ENCODE results near the gene UCKL1.
"Not testable (repeated sequence)": the region's sequence is repeated elsewhere in the genome, so short reads cannot be mapped to it uniquely, and the experiment has no call there.

UCKL1 gene

DNA sequence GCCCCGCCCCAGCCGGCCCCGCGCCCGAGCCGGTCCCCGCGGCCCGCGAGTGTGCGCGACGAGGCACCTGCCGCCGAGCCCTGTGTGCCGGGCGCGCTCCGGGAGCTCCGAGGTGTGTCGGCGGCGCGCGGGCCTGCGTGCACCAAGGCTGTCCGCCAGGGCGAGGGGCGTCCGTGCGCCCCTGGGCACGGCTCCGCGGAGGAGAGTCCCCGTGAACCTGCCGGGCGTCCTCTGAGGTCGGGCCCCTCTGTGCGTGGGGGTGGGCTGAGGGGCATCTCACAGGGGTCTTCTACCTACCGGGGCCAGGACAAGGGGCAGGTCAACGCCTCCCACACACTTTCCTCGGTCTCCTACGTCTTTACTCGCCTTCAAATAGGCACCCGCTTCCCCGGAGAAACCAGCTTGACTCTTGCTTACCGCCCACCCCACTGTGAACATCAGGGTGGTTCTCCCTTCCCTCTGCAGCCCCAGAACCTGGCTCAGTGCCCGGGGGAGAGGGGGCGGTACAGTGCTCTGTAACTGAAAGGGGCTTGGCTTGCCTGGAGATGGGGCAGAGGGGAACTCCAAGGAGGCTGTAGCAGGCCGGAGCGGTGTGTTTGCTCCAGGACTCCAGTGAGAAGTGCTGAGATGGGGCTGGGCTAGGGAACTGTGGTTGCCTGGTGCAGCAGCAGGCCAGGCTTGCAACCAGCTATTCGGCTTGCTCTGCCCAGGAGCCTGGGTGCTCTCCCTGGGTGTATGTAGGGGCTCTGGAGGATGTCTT lies 23.5 kb upstream of the UCKL1 start, which contains the start of gene SAMD10:
SAMD10 (minus strand) TSS at position 86 of the 760 bp plus-strand sequence. CDS start 175 bp downstream, outside the sequence.
- Histone ChIP-seq H3K4me3 (peak within 1 kb of the TSS; percentile 81), H3K4me2 (peak within 1 kb of the TSS; percentile 97), H3K27ac (peak within 1 kb of the TSS; percentile 79), H3K27me3 (no peaks in the 10 kb centered on the region), H4K20me1 (peaks cover 50% of the 10 kb centered on the region), H3K36me3 (peaks cover 45% of the 10 kb centered on the region), H3K9me3 (no peaks in the 10 kb centered on the region), H3K4me1 (peaks cover 52% of the 10 kb centered on the region), H3K9ac (peak within 1 kb of the TSS; percentile 84)
- no peak for TF ChIP-seq Cebpa-rat (IDR thresholded peaks at IDR 0.05)

DNA sequence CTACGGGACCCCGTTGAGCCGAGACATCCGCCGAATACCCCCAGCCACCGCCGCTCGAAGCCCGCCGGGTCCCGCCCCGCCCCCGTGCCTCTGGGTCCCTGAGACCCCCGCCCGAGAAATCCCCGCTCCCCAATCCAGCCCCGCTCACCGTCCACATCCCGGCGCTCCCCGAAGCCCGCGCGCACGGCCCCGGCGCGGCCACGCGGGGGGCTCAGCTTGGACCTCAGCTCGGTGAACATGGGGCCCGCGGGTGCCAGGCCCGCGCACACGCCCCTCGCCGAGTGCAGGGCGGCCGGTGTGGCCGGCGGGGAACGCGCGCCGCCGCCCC lies 23.0 kb upstream of the UCKL1 start:
- H3K4me2 ChIP-seq, result peak overlapping the region; percentile 97
- peaks cover 52% of the 10 kb centered on the region for H3K4me1 ChIP-seq
- peak overlapping the region; percentile 84 for H3K9ac ChIP-seq
- peak overlapping the region; percentile 81 for H3K4me3 ChIP-seq
- peak overlapping the region; percentile 79 for H3K27ac ChIP-seq
- no peaks in the 10 kb centered on the region for H3K9me3 ChIP-seq
- peaks cover 45% of the 10 kb centered on the region for H3K36me3 ChIP-seq
- H3K27me3 ChIP-seq, result no peaks in the 10 kb centered on the region
- no peak for TF ChIP-seq Cebpa-rat (IDR thresholded peaks at IDR 0.05)
- peaks cover 45% of the 10 kb centered on the region for H4K20me1 ChIP-seq

DNA sequence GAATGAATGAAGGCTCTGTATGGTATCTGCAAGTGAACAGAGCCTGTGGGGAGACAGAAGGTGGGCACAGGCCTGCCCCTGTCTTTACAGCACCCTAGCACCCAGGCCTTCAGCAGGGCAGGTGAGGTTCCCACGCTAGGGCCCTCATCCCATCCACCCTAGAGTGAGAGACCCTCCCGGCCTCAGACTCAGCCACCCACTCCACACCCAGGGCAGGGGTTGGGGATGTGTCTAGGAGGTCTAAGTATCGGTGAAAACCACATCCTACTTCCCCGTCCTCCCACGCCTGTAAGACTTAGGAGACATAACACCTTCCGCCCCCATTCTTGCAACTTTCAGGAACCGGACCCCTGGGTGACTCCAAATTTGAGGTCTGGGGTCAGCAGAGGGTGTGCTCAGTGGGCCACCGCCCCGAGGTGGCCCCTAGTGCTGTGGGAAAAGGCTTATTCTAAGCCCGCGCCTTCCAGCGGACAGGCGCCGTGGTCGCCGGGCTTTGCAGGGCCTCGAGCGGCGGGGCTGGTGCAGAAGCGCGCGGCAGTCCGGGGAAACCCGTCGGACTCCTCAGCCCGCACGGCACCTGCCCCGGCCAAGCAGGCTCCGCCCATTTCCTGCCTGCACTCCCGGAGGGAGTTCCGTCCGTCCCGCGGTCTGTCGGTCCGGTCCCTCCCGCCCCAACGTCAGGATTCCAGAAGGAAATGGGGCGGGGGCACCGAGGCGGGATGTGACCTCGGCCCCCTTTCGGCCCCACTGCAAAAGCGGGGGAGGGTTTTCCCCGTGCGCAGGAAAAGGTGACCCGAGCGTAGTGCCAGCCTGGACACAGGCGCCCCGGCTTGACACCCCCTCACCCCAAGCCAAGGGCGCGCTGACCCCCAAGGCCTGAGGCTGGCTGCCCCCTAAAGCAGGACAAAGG lies 22.4 kb upstream of the UCKL1 start:
- Histone ChIP-seq H3K4me1 (peaks cover 54% of the 10 kb centered on the region), H3K4me2 (peak overlapping the region; percentile 97), H4K20me1 (peaks cover 39% of the 10 kb centered on the region), H3K9me3 (no peaks in the 10 kb centered on the region), H3K27ac (peak overlapping the region; percentile 79), H3K27me3 (no peaks in the 10 kb centered on the region), H3K36me3 (peaks cover 40% of the 10 kb centered on the region), H3K9ac (peak overlapping the region; percentile 84), H3K4me3 (peak overlapping the region; percentile 81)
- TF ChIP-seq Cebpa-rat (IDR thresholded peaks at IDR 0.05), result no peak

DNA sequence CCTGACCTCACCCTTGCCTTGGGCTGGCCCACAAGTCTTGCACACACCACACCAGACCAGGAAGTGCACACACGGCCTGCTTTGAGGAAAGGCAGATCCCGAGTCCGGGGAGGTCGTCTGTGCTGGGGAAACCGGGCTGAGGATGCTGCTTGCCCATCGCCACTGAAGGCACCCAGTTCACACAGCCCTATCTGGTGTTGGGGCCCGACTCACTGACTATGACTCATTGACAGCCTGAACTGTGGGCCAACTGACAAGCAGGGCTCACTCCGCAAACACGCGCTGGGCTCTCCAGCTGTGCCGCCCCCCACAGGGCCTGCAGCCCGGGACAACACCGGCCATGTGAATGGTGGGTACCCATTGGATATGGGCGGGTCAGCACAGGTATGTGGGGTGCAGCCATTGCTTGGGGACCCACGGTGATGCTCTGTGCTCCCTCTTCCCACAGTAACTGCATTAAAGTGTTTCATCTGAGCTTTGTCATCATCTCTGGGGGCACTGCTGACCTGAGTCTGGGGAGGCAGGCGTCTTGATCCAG lies 21.6 kb upstream of the UCKL1 start:
- Histone ChIP-seq H3K9ac (peak overlapping the region; percentile 84; the same call in 1 of the 2 replicates), H3K27me3 (no peaks in the 10 kb centered on the region), H3K36me3 (peaks cover 33% of the 10 kb centered on the region), H3K4me3 (peak overlapping the region; percentile 81; the same call in 1 of the 2 replicates), H3K9me3 (no peaks in the 10 kb centered on the region), H3K4me2 (peak overlapping the region; percentile 97), H3K4me1 (peaks cover 53% of the 10 kb centered on the region), H3K27ac (no peak overlapping the region), H4K20me1 (peaks cover 31% of the 10 kb centered on the region)
- TF ChIP-seq Cebpa-rat (IDR thresholded peaks at IDR 0.05), result no peak

DNA sequence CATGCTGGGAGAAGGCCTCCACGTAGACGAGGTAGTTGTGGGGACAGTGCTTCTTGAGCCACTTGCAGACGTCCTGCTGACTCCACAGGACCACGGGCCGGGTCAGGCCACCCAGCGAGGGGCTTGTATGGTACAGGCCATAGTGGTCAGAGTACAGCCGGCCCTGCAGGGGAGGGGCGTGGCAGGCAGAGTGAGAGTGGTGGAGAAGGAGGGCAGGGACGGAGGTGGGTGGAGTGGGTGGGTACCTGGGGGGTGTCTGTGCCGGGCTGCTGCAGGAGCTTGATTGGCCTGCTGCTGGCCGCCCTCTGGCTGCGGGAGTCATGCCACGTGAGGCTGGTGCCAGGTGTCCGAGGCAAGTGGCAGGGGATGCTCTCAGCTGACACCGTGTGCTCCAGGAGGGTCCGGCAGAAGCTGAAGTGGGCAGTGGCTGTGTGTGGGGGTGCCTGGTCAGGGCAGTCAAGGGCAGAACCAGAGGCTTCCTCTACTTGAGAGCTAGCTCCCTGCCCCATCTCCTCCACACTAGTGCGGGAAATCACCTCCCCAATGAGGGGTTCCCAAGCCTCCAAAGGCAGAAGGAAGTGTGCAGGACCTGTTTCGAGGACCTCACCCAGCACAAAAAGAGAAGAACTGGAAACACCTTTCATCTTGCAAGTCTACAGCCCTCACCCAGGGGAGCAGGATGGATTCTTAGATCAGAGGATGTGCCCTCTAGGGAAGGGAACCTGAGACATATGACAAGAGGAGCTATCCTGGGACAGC lies 20.9 kb upstream of the UCKL1 start:
- H4K20me1 ChIP-seq, result peaks cover 24% of the 10 kb centered on the region
- peak overlapping the region; percentile 97 for H3K4me2 ChIP-seq
- H3K36me3 ChIP-seq, result peaks cover 28% of the 10 kb centered on the region; the same call in 1 of the 2 replicates
- no peak overlapping the region for H3K9ac ChIP-seq
- H3K9me3 ChIP-seq, result no peaks in the 10 kb centered on the region
- H3K27me3 ChIP-seq, result no peaks in the 10 kb centered on the region
- TF ChIP-seq Cebpa-rat (IDR thresholded peaks at IDR 0.05), result no peak
- peaks cover 49% of the 10 kb centered on the region for H3K4me1 ChIP-seq
- H3K27ac ChIP-seq, result no peak overlapping the region
- H3K4me3 ChIP-seq, result no peak overlapping the region

DNA sequence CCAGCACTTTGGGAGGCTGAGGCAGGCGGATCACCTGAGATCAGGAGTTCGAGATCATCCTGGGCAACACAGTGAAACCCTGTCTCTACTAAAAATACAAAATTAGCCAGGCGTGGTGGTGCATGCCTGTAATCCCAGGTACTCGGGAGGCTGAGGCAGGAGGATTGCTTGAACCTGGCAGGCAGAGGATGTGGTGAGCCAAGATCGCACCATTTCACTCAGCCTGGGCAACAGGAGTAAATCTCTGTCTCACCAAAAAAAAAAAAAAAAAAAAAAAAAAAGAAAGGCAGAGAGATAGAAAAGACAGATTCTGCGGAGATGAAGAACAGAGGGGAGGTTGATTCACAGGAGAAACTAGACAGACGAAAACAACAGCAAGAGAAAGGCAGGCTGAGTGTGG lies 20.3 kb upstream of the UCKL1 start:
- H3K9ac ChIP-seq, H3K27me3 ChIP-seq, H3K27ac ChIP-seq, H3K9me3 ChIP-seq, H3K4me3 ChIP-seq, H3K4me2 ChIP-seq: not testable (repeated sequence)
- Histone ChIP-seq H3K4me1 (peaks cover 47% of the 10 kb centered on the region), H4K20me1 (peaks cover 19% of the 10 kb centered on the region; the same call in 1 of the 2 replicates), H3K36me3 (peaks cover 28% of the 10 kb centered on the region; the same call in 1 of the 2 replicates)

DNA sequence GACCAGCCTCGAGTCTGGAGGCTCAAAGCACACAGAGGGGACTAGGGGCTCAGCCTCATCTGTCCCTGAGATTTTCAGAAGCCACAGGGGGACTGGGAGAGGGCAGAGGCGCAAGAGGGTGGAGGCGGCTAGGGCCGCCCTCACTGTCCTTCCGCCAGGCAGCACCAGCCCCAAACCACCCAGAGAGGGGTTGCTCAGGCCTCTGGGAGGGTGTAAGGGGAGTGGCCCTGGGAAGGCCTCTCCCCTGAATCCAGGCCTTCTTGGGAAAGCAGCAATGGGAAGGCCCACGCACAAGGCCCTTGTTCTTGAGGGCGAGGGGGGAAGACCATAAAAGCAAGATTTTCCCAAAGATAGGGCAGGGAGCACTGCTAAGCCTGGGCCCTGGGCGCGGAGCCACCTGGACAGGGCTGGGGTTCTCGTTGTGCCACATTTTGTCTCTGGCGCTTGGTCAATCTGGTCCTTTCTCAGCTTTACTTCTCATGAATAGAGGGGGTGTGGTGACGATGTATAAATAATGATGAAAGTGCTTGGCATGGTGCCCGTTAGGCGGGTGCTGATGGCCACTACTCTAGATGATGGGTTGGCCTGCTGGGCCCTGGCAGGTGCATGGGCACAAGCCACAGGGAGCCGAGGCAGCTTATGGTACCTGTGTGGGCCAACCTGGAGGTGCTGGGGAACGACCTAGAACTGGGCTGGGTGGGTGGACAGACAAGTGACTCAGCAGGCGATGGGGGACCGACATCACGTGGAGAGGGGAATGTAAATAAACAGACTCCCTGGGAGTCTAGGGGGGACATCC lies 18.4 kb upstream of the UCKL1 start:
- Histone ChIP-seq H3K27ac (no peak overlapping the region), H3K9ac (no peak overlapping the region), H3K4me1 (peaks cover 41% of the 10 kb centered on the region), H3K27me3 (no peaks in the 10 kb centered on the region), H3K36me3 (peaks cover 28% of the 10 kb centered on the region; the same call in 1 of the 2 replicates), H4K20me1 (peaks cover 19% of the 10 kb centered on the region; the same call in 1 of the 2 replicates), H3K4me2 (no peak overlapping the region), H3K4me3 (no peak overlapping the region), H3K9me3 (no peaks in the 10 kb centered on the region)
- TF ChIP-seq Cebpa-rat (IDR thresholded peaks at IDR 0.05), result no peak

DNA sequence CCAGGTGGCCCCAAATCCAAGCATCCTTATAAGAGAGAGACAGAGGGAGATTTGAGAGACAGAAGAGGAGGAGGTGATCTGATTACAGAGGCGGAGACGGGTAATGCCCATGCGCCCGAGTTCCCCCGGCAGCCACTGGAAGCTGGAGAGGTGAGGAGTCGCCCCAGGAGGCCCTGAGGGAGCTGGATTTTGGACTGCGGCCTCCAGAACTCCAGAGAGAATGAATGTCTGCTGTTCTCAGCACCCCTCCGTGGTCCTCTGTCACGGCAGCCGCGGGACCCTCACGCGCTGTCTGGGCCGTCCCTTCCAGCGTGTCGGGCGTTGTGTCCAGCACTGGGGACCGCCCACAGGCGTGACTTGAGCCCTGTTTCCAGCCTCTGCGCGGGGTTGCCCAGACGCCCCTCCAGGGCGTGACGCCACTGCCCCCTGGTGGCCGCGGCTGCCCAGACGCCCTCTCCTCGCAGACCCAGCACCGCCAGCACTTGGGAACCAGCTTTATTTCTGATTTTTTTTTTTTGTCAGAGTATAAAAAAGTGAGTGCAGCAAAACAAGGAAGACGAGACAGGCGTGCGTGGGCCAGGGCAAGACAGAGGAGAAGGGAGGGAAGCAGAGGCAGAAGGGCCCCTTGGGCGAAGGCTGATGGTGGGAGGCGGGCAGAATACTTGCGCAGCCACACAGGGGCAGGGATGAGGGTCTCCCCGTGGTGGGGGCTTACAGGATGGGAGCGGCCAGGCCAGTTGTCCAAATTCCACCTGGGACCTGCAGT lies 17.6 kb upstream of the UCKL1 start:
- H3K36me3 ChIP-seq, result peaks cover 28% of the 10 kb centered on the region; the same call in 1 of the 2 replicates
- no peak overlapping the region for H3K4me3 ChIP-seq
- peak overlapping the region; percentile 69 for H3K4me2 ChIP-seq
- H3K9me3 ChIP-seq, result no peaks in the 10 kb centered on the region
- H4K20me1 ChIP-seq, result peaks cover 19% of the 10 kb centered on the region; the same call in 1 of the 2 replicates
- H3K4me1 ChIP-seq, result peaks cover 42% of the 10 kb centered on the region
- TF ChIP-seq Cebpa-rat (IDR thresholded peaks at IDR 0.05), result no peak
- no peaks in the 10 kb centered on the region for H3K27me3 ChIP-seq
- no peak overlapping the region for H3K9ac ChIP-seq
- H3K27ac ChIP-seq, result no peak overlapping the region

Measured in BLaER1 (cell line).